Stimulated activated CD4-positive, alpha-beta T cell treated with anti-CD3 and anti-CD28 coated beads, TNF-alpha, amount 100 ng/mL, for 4 hours (primary cell): ENCODE results near the gene TFDP1.

Experiments used
- DNase-seq, 3 experiments: peaks; one replicate each; pipeline ENCODE4 v3.0.0-alpha.2; 2020; ENCODE audit warnings: low read depth in 3 of 3

TFDP1 gene

GRCh38 chr13:113597391-113598080 lies 13.0 kb downstream of the TFDP1 start:
- no peak for DNase-seq

DNA sequence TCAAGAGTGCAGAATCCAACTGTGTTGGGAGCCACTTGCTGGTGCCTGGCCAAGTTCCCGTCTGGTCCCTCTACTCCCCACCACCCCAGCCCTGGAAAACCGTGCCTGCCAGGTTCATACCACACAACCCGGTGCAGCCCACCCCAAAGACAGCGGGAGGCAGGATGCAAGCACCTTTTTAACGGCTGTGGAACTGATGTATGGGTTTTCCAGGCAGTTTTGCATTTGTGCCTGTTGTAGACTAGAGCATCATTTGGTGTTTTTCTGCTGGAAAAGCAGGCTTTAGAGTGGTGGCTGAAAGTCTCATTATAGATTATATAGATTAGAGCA lies 13.5 kb downstream of the TFDP1 start:
- DNase-seq: no peak

- DNase-seq: no peak
Measured at GRCh38 chr13:113598481-113598880, 13.9 kb downstream of the TFDP1 start.

- no peak for DNase-seq
Measured at GRCh38 chr13:113599391-113599790, 14.8 kb downstream of the TFDP1 start.

DNA sequence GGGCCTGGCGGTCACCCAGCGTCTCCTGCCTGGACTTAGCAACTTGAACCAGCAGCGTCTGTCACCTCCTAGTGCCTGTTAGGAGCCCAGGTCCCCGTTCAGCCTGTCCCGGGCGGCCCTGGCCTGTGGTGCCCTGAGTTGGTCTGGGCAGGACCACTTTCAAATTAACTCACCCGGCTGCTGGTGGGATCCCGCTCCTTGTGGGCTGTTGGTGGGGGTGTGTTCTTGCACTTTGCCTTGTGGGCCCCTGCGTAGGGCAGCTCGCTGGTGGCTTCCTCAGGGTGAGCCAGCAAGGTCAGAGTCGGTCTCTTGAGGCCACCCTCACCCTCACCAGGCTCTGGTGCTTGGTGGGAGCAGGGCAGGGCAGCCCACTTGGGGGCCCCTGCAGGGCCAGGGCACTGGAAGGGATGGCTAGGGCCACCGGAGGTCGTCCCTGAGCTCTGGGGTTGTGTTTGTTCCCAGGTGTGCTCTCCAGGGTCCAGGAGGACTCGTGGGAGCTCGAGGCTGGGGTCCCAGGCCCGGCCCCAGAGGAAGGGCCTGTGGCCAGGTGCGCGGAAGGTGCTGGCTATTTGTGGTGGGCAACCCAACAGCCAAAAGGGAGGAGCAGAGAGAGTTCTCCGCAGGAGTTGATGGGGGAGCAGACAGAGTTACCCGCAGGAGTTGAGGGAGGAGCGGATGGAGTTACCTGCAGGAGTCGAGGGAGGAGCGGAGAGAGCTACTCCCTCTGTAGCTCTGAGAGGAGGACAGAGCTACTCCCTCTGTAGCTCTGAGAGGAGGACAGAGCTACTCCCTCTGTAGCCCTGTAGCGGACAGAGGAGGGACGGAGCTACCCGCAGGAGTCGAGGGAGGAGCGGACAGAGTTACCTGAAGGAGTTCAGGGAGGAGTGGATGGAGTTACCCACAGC lies 16.9 kb downstream of the TFDP1 start:
- no peak for DNase-seq

- DNase-seq: no peak
Measured at GRCh38 chr13:113602291-113602988, 17.9 kb downstream of the TFDP1 start.

- no peak for DNase-seq
Measured at GRCh38 chr13:113603116-113603710, 18.7 kb downstream of the TFDP1 start.

GRCh38 chr13:113604186-113604585 lies 19.6 kb downstream of the TFDP1 start:
- no peak for DNase-seq

- no peak for DNase-seq
Measured at GRCh38 chr13:113605461-113605860, 20.9 kb downstream of the TFDP1 start.

DNA sequence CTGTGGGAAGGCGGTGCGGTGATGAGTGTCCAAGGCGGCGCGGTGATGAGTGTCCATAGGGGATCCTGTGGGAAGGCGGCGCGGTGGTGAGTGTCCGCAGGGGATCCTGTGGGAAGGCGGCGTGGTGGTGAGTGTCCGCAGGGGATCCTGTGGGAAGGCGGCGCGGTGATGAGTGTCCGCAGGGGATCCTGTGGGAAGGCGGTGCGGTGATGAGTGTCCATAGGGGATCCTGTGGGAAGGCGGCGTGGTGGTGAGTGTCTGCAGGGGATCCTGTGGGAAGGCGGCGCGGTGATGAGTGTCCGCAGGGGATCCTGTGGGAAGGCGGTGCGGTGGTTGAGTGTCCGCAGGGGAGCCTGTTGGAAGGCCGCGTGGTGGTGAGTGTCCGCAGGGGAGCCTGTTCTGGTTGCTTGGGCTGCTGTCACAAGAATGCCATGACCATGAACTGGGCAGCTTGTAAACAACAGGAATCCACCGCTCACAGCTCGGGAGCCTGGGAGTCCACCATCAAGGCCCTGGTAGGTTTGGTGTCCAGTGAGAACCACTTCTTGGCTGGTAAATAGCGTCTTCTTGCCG lies 21.4 kb downstream of the TFDP1 start:
- DNase-seq: no peak

- no peak for DNase-seq
Measured at GRCh38 chr13:113607056-113607888, 22.7 kb downstream of the TFDP1 start.

GRCh38 chr13:113607889-113608635 lies 23.5 kb downstream of the TFDP1 start:
- DNase-seq: no peak

DNA sequence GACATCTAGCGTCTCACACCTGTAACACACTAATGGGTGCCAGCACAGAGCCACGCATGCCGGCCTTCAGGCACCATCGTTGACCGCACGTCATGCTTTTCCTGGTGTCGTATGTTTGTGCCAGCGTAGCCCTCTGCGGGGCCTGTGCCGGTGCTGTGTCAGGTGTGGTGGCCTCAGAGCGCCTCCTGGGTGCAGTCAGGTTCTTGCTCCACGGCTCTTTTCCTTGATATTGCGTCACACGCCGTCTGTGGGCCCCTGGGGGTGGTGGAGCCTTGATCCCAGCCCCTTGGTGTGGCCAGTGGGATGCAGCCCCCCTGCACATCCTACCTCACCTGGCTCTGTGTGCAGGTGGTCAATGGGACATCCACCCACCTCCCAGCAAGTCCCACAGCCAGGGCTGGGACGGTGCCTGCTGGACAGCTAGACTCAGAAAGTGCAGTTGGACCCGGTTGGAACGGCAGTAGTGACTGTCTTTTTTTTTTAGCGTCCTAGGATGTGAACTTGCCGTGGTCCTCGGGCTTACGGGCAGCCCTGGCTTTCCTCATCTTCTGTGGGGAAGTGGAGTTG lies 24.5 kb downstream of the TFDP1 start:
- no peak for DNase-seq

GRCh38 chr13:113609616-113610015 lies 25.1 kb downstream of the TFDP1 start:
- no peak for DNase-seq

- DNase-seq: no peak
Measured at GRCh38 chr13:113610266-113610665, 25.7 kb downstream of the TFDP1 start.

DNA sequence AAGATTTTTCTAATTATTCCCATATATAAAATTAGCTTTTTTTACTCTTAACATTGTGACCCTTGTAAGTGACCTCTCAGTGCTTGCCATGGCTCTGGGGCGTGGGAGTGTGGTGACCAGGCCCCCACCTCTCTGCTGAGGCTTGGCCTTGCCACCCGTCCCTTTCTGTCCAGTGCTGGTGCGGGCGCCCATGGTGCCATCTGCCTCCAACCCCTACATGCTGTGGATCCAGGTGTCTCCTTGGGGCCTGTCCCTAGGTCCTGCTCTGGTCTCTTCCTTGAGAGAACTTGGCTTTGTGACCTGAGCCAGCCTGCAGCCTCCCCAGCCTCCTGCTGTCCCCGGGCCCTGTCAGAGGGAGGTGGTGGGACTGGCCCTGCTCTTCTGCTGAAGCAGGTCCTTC lies 27.4 kb downstream of the TFDP1 start:
- no peak for DNase-seq

- no peak for DNase-seq
Measured at GRCh38 chr13:113612607-113613006, 28.1 kb downstream of the TFDP1 start.

- DNase-seq: no peak
Measured at GRCh38 chr13:113613789-113614379, 29.3 kb downstream of the TFDP1 start.

DNA sequence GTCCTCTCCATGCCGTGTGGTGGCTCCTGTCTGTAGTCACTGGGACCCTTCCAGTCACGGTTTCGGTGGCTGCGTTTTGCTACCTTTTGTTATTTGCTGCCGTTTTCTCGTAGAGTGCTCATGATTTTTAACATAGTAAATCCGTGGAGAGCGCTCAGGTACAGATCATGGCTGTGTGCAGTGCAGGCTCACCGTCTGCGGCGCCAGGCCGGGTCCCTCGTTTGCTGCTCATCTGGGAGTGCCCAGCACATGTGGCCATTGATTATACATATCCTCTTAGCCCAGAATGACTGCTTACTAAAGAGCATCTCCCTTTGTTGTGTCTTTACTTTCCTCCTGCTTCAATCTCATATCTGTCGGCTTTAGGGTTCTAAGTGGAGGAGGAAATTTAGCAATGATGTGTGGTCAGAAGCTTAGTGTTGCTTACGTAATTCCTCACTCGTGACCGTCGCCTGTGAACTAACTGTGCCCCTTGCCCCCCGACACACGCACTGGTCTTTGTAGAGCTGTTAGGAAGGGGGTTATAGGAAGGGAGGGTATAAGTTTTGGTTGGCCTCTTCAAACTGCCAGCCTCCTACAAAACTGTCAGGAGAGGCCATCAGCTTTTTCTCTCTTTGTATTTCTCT lies 31.8 kb downstream of the TFDP1 start:
- DNase-seq: no peak
